G401.6 (cell line): ENCODE results near the gene CNTF.

Source experiments
- FAIRE-seq: peaks from 2 replicates; lab custom pipeline; 2012; peaks lifted over from hg19 to GRCh38; lab: Jason Lieb, UNC

The CNTF gene

DNA sequence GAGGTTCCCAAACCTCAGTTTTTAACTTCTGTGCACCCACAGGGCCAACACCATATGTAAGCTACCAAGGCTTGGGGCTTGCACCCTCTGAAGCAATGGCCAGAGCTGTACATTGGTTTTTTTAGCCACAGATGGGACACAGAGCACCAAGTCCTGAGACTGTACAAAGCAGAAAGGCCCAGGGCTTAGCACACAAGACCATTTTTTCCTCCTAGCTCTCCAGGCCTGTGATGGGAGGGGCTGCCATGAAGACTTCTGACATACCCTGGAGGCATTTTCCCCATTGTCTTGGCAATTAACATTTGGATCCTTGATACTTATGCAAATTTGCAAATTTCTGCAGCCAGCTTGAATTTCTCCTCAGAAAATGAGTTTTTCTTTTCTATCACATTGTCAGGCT is 23.4 kb downstream of the CNTF start:
- no peak for FAIRE-seq

DNA sequence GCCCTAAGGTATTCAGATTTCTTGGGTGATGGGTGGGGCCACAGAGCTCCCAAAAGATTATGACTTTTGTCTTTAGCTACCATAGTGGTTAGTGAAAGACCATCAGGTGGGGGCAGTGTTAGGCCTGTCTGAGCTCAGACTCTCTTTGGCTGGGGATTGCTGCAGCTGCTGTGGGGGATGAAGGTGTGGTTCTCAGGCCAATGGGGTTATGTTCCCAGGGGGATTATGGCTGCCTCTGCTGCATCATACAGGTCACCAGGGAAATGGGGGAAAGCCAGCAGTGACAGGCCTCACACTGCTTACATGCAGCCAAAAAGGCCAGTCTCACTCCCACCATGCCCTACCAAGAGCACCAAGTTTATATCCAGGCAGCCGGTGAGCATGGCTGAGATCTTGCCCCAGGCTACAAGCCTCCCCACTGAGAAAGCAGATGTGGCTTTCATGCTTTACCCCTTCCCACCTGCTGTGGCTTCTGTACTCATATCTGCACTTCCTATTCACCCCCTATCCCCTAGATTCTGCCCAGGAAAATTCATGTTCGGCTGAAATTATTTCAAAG is 24.8 kb downstream of the CNTF start:
- no peak for FAIRE-seq

DNA sequence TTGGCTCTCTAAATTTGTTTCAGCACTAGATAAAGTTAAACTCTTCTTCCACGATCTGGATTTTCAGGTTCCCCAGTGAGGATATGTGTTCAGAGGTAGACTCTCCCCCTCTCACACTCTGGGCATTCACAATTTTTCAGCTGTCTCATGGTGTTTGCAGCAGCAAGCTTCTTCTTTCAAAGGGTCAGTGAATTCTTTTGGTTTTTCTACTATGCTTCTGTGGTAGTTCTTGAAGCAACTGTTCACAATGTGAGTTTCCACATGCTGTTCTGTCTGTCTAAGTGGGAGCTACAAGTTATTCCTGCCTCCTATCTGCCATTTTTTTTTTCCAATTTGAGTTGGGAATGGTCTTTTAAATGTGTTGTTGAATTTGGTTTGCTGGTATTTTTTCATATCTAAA is 25.4 kb downstream of the CNTF start:
- no peak for FAIRE-seq

DNA sequence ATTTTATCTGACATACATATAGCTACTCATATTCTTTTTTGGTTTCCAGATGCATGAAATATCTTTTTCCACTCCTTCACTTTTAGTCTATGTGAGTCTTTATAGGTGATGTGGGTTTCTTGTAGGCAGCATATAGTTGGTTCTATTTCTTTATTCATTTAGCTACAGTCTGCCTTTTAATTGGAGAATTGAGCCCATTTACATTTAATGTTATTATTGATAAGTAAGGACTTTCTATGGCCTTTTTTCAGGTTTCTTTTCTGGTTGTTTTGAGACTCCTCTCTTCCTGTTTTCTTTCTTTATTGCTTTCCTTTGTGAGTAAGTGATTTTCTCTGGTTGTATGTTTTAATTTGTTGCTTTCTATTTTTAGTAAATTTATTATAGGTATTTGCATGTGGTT is 27.2 kb downstream of the CNTF start:
- no peak for FAIRE-seq

DNA sequence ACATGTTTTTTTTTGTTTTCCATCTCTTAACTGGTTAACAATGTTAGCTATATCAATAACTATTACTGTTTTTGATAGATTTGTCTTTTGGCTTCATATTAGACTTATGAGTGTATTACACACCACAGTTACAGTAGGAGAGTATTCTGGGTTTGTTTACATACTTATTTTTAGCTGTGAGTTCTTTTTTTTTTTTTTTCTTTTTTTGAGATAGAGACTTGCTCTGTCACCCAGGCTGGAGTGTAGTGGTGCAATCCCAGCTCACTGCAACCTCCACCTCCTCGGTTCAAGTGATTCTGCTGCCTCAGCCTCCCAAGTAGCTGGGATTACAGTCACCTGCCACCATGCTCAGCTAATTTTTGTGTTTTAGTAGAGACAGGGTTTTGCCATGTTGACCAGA is 28.0 kb downstream of the CNTF start:
- no peak for FAIRE-seq

DNA sequence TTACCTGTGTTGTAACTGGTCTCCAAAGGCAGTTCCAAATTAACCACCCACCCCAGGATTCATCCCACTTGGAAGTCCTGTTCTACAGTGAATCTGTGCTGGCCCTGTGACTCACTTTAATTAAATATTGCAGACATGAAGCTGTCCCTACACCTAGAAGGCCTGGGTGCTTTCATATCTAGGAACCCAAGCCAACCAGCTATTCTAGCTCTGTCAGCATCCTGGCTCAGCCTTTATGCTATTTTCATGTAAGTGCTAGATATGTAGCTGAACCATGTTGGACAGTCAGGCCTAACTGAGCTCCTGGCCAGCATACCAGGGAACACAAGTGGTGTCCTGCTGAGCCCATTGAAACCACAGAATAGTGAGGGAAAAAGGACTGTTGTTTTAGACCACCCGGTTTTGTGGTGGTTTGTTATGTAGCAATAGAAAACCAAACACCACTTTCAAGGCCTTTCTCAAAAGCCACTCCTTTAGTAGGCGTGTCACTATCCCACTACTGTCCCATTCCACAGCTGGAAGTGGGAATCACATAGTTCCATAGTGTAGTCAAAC is 30.3 kb downstream of the CNTF start:
- no peak for FAIRE-seq

DNA sequence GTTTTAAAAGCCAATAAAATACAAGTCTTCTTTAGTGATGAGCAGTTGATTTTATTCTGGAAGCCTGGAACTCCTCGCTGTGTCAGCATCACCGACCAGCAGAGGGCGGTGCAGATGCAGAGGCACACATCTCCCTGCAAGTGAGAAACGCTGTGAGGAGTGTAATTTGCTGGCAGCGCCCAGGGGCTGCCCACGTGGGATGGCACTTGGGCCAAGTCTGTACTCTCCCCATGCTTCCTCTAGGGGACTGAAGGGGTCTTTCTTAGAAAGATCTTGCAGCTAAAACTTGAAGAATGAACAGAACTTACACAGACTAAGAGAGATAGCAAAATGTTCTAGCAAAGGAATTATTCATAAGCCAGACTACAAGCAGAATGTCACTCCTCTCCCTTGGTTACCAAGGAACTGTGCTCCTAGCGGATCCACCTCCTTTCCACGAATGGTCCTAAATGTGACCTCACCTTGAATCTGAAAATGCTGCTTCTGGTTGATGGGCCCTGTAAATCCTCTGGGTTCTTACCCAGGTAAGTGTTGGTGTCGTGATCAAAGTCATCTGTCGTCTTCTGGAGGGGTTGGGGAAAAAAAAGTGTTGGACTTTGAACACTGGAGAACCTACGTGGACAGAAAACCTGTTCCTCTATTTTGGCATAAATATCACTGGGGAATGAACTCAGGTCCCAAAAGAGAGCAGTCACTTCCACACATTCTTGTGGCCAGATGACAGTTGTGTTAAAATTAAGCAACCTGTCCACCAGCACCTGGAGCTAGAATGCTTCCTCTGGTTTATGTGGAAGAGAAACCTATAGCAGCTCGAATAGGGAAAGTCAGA is 31.8 kb downstream of the CNTF start:
- no peak for FAIRE-seq

DNA sequence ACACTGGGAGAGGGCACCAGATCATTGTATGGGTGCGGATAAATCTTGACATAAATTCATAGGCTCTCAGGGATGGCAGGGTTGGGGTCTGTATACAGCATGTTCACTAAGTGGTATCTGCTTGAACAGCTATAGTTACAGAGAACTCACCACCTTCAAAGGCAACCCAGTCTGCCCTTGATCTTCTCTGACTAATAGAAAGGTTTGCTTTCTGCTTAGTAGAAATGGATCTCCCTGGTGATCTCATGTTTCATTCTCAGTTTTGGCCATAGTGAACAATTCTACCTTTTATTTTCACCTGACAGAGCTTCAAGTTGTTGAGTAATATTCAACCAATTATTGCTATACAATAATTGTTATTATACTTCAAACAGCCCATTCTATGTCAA is 32.4 kb downstream of the CNTF start:
- no peak for FAIRE-seq

DNA sequence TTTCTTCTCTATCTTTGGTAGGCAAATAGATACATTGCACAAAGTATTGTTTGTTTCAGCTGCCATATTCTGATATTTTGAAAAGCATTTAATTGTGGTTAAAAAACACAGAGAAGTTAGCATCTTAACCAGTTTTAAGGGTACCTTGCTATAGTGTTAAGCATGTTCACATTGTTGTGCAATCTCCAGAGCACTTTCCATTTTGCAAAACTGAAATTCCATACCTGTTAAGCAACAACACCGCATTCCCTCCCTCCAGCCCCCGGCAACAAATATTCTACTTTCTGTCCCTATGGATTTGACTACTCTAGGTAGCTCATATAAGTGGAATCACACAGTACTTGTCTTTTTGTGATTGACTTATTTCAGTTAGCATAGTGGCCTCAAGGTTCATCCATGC is 33.9 kb downstream of the CNTF start:
- no peak for FAIRE-seq

DNA sequence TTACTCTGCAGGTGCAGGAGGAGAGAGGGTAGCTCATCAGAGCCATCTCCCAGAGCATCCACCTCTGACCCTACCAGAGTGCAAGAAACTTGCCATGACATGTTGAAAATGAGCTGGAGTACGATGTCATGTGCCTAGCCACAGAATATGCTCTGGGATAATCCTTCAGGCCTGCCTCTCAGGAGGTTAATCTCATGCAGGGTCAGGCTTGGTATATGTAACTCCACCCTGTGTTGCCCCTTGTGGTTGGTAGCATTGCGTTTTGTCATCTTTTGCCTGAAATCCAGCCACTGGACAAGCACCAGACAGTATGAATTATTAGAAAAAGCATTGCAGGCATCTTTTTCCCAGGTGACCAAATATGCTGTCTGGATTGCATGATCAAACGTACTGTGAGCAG is 36.2 kb downstream of the CNTF start:
- no peak for FAIRE-seq

DNA sequence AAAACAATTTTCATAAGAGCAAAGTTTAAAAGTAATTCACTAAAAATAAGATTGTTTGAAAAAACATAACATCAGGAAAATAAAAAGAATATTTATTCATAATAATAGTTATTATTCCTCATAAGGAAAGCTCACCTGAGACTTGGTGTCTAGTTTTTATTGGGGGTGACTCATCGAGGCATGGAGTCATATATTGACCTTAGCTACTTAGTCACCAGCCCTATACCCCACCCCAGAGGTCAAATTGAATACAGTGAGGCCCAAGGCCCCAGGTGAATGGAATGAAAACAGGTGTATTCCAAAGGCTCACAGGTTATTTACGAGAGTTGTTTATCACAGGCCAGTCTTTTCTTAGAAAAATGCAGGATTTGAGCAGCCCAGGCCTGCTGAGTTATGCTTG is 36.9 kb downstream of the CNTF start:
- no peak for FAIRE-seq

DNA sequence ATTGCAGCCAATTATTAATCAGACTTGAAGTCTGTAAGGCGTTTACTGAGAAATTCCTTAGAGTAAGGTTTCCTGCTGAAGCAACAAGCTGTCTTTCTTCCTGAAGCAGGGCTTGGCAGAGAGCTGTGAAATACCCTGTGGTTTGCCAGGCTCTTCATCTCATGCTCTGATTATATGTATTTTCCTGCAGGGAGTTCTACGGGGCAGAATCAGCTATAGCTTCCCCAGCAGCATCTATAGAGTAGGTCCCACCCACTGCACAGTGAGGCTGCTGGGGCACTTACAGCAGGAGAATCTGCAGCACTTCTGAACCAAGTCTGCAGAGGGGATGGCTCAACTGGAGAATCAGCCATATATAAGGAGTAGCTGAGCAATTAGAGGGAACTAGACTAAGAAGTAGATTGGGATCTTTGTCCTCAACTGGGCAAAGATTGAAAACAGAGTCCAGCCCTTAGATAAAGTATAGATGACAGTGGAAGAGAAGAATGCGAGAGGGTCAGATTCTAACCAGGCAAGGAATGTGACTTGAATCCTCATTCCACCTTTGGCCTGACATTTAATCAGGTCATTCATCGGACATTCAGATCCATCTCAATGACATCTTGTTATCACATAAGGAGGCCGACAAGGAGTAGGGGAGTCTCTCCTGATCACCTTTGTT is 37.6 kb downstream of the CNTF start:
- no peak for FAIRE-seq

DNA sequence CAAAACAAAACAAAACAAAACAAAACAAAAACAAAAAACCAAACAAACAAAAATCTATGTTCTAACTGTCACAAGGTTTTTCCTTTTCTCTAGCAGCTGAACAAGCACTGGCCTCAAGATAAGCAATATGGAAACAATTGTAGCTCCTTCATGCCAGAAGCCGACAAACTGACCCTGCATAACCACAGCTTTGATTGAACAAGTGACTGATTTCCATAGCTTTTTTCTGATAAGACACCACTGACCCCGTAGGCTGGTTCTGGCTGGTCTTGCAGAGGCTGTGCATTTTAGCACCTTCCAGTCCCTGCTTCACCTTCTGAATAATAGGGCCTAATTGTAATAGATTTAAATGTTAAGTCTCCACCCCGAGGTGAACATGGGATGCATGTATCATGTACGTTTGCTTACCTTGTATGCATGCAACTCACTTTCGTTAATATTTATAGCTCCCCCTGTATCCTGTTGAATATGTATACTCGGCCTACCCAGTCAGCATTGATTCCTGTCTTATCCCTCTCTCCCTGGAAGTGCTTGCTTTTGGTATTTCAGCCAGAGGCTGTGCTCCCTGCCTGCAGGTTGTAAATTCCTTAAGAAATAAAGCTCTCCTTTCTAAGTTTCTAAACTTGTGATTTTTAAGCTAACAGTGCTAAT is 49.6 kb downstream of the CNTF start:
- FAIRE-seq, result no peak

DNA sequence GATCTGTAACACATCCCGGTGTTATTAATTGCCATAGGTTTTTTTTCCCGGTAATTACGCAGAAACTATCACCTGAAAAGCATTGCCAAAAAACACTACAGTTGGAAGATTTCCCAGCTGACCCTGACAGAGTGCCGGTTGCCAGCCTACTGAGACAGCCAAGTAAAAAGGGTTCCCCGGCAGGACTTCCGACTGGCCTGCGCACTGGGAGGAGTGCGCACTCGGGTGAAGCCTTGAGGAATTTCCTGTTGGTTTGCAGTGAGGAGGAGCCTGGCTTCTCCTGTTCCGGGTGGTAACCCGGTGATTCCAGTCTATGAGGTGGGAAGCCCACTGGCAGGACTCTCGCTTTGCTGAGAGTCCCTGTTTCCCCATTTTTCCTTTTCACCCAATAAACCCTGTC is 52.1 kb downstream of the CNTF start:
- no peak for FAIRE-seq
